HG02970 (cell line): ENCODE data around the gene OBSL1.

Source experiments
- ATAC-seq: cut with Tn5 transposase; IDR thresholded peaks from one replicate; pipeline ENCODE4 v1.9.1; 2021; ENCODE audit warnings: mild to moderate bottlenecking, moderate library complexity, moderate number of reproducible peaks; ENCODE audit not compliant: unreplicated experiment, low FRiP score

OBSL1 gene

GRCh38 chr2:219597552-219598307, 26.4 kb upstream of the OBSL1 start, which contains the start of gene STK11IP:
Gene STK11IP, plus strand, starts transcription at chr2:219597857. Its CDS starts 263 bp downstream, at chr2:219598120.
- peak; percentile 91 for ATAC-seq

GRCh38 chr2:219596954-219597551, 25.7 kb upstream of the OBSL1 start:
- ATAC-seq = no peak

- ATAC-seq = no peak
Measured at GRCh38 chr2:219595256-219595655, 23.9 kb upstream of the OBSL1 start.

GRCh38 chr2:219593154-219593553, 21.8 kb upstream of the OBSL1 start:
- no peak for ATAC-seq

GRCh38 chr2:219592736-219593135, 21.4 kb upstream of the OBSL1 start:
- ATAC-seq = no peak

- no peak for ATAC-seq
Measured at GRCh38 chr2:219591091-219591490, 19.8 kb upstream of the OBSL1 start.

GRCh38 chr2:219581346-219581745, 10.0 kb upstream of the OBSL1 start:
- no peak for ATAC-seq

GRCh38 chr2:219578811-219579613, 7.7 kb upstream of the OBSL1 start:
- no peak for ATAC-seq

GRCh38 chr2:219576505-219577388, 5.4 kb upstream of the OBSL1 start:
- ATAC-seq = no peak

GRCh38 chr2:219575566-219576504, 4.5 kb upstream of the OBSL1 start:
- ATAC-seq = no peak

- no peak for ATAC-seq
Measured at GRCh38 chr2:219574484-219575311, 3.4 kb upstream of the OBSL1 start.

GRCh38 chr2:219573166-219573565, 1.8 kb upstream of the OBSL1 start:
- no peak for ATAC-seq

GRCh38 chr2:219572237-219573001, 1.1 kb upstream of the OBSL1 start, which contains the start of gene INHA:
Gene INHA, plus strand, starts transcription at chr2:219572310. Its CDS starts 65 bp downstream, at chr2:219572375.
- ATAC-seq = no peak

- no peak for ATAC-seq
Measured at GRCh38 chr2:219570924-219571310, 422 bp downstream of the OBSL1 start.

GRCh38 chr2:219570194-219570923, 980 bp downstream of the OBSL1 start:
- no peak for ATAC-seq

- ATAC-seq = no peak
Measured at GRCh38 chr2:219569635-219570034, 1.7 kb downstream of the OBSL1 start.

- no peak for ATAC-seq
Measured at GRCh38 chr2:219569041-219569440, 2.3 kb downstream of the OBSL1 start.
